Measurements from ENCODE around the gene CHAT.

Gene CHAT

DNA sequence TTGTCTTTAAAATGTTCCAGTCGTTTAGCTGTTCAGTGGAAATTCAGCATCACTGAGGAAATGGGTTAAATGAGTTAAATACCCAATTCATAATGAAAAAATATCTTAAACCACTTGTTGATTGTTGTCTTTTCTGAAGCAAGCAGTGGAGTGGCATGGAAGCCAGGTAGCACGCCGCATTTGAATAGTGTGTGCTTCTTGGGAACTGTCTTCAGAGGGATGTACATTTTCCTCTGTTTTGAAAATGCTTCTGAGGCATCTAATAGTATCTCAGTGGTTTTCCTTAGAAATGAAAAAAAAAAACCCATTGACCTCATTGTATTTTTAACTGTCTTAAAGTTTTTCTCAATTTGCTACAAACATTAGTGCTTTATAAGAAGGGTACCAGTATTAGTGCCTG is 93.7 kb downstream of the CHAT start:
- no peak for TF ChIP-seq TAF1 (IDR thresholded peaks at IDR 0.05; ENCODE audit: borderline replicate concordance, low read depth, low read length)
- no peak for TF ChIP-seq POLR2A (IDR thresholded peaks at IDR 0.05; ENCODE audit: low read depth, low read length)
- no peak for TF ChIP-seq POLR2AphosphoS5 (IDR thresholded peaks at IDR 0.05; ENCODE audit: low read depth, low read length)
- FAIRE-seq (no peak), DNase-seq (ENCODE audit: insufficient read length) (no peak)

GRCh38 chr10:49709934-49710333 is 96.1 kb downstream of the CHAT start:
- TF ChIP-seq POLR2AphosphoS5 (IDR thresholded peaks at IDR 0.05; ENCODE audit: low read depth, low read length) = no peak
- no peak for TF ChIP-seq TAF1 (IDR thresholded peaks at IDR 0.05; ENCODE audit: borderline replicate concordance, low read depth, low read length)
- no peak for TF ChIP-seq POLR2A (IDR thresholded peaks at IDR 0.05; ENCODE audit: low read depth, low read length)
- FAIRE-seq (no peak), DNase-seq (ENCODE audit: insufficient read length) (no peak)

DNA sequence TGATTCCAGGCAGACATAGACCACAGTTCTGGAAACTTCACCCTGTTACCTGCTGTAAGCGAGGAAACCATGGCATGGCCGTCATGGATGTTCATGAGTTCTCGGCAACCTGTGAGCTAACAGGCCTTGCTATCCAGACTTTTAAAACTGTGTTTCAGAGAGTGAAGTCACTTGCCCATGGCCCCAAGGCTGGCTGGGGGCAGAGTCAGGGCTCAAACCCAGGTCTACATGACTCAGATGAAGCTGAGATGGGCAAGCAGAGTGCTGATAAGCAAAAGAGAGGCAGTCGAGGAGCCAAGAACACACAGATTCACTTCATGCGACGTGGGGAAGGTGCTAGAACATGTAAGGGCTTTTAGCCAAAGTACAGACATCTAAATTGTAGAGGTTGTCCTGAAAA is 97.1 kb downstream of the CHAT start:
- no peak for FAIRE-seq
- DNase-seq (ENCODE audit: insufficient read length) = no peak
- no peak for TF ChIP-seq POLR2AphosphoS5 (IDR thresholded peaks at IDR 0.05; ENCODE audit: low read depth, low read length)
- no peak for TF ChIP-seq POLR2A (IDR thresholded peaks at IDR 0.05; ENCODE audit: low read depth, low read length)
- no peak for TF ChIP-seq TAF1 (IDR thresholded peaks at IDR 0.05; ENCODE audit: borderline replicate concordance, low read depth, low read length)

- no peak for DNase-seq (ENCODE audit: insufficient read length)
Observed at GRCh38 chr10:49711481-49711880, 97.6 kb downstream of the CHAT start.

GRCh38 chr10:49713266-49713665 is 99.4 kb downstream of the CHAT start:
- TF ChIP-seq POLR2A (IDR thresholded peaks at IDR 0.05; ENCODE audit: low read depth, low read length) (no peak), POLR2AphosphoS5 (IDR thresholded peaks at IDR 0.05; ENCODE audit: low read depth, low read length) (no peak), TAF1 (IDR thresholded peaks at IDR 0.05; ENCODE audit: borderline replicate concordance, low read depth, low read length) (no peak)
- FAIRE-seq (no peak), DNase-seq (ENCODE audit: insufficient read length) (no peak)

More at GRCh38 chr10:49711481-49711880, 97.6 kb downstream of the CHAT start:
- TF ChIP-seq POLR2A (IDR thresholded peaks at IDR 0.05; ENCODE audit: low read depth, low read length) = no peak
- no peak for TF ChIP-seq TAF1 (IDR thresholded peaks at IDR 0.05; ENCODE audit: borderline replicate concordance, low read depth, low read length)
- no peak for TF ChIP-seq POLR2AphosphoS5 (IDR thresholded peaks at IDR 0.05; ENCODE audit: low read depth, low read length)
- no peak for FAIRE-seq

All from GM12892 (cell line).